Astrocyte of the spinal cord (primary cell): ENCODE data around the gene RALGPS2.

ENCODE experiments used
- DNase-seq: peaks from one replicate; pipeline ENCODE4 v3.0.0; 2011; ENCODE audit warnings: low read depth, low spot score
- H3K4me3 ChIP-seq: 2 replicates; pipeline ENCODE4 v1.5.1; 2011; ENCODE audit warnings: low read depth, mild to moderate bottlenecking, low read length, moderate library complexity
- CTCF ChIP-seq: IDR thresholded peaks from 2 replicates; pipeline ENCODE4 v1.5.1; 2012; ENCODE audit warnings: low read depth, mild to moderate bottlenecking, low read length, inconsistent platforms
- in situ Hi-C: cut with HindIII; loops from 2 replicates; pipeline ENCODE4 v1.10.0; 2017; ENCODE audit warnings: low sequenced_read_pairs

The RALGPS2 gene

GRCh38 chr1:178954325-178954690, 229.3 kb downstream of the RALGPS2 start:
- no peak for DNase-seq
- in situ Hi-C loops, result no loop called here
- no peak overlapping the region for H3K4me3 ChIP-seq
- no peak for TF ChIP-seq CTCF

- H3K4me3 ChIP-seq, result no peak overlapping the region
- no peak for DNase-seq
- TF ChIP-seq CTCF, result no peak
- in situ Hi-C loops, result no loop called here
Observed at GRCh38 chr1:178954937-178955336, 229.9 kb downstream of the RALGPS2 start.

GRCh38 chr1:178955391-178955954, 230.4 kb downstream of the RALGPS2 start:
- TF ChIP-seq CTCF, result no peak
- H3K4me3 ChIP-seq, result no peak overlapping the region
- in situ Hi-C loops, result no loop called here
- DNase-seq, result no peak

GRCh38 chr1:178958491-178958890, 233.4 kb downstream of the RALGPS2 start:
- DNase-seq, result no peak
- TF ChIP-seq CTCF, result no peak
- in situ Hi-C loops, result no loop called here

GRCh38 chr1:178959543-178960460, 234.8 kb downstream of the RALGPS2 start:
- in situ Hi-C loops, result no loop called here
- DNase-seq, result no peak
- TF ChIP-seq CTCF, result no peak
- no peak overlapping the region for H3K4me3 ChIP-seq

More at GRCh38 chr1:178958491-178958890, 233.4 kb downstream of the RALGPS2 start:
- no peak overlapping the region for H3K4me3 ChIP-seq

GRCh38 chr1:178960482-178961240, 235.6 kb downstream of the RALGPS2 start:
- in situ Hi-C loops, result no loop called here
- H3K4me3 ChIP-seq, result no peak overlapping the region
- TF ChIP-seq CTCF, result no peak

More at GRCh38 chr1:178960482-178961240, 235.6 kb downstream of the RALGPS2 start:
- no peak for DNase-seq
